Measurements from ENCODE around the gene ADAMTS12. TPM values are rescaled to one million over a fixed set of nuclear protein-coding genes. Genes with fewer than 3 reads are reported as not detected.

Gene ADAMTS12
- total RNA-seq, 1 experiment from 2014 or later: not detected

GRCh38 chr5:33843579-33843978, 48.2 kb downstream of the ADAMTS12 start:
- DNase-seq (ENCODE audit: low spot score): no peak

GRCh38 chr5:33842456-33842855, 49.3 kb downstream of the ADAMTS12 start:
- no peak for DNase-seq (ENCODE audit: low spot score)

- DNase-seq (ENCODE audit: low spot score): no peak
Observed at GRCh38 chr5:33841891-33842290, 49.9 kb downstream of the ADAMTS12 start.

- no peak for DNase-seq (ENCODE audit: low spot score)
Observed at GRCh38 chr5:33840927-33841547, 50.8 kb downstream of the ADAMTS12 start.

GRCh38 chr5:33837301-33837700, 54.5 kb downstream of the ADAMTS12 start:
- DNase-seq (ENCODE audit: low spot score): no peak

- no peak for DNase-seq (ENCODE audit: low spot score)
Observed at GRCh38 chr5:33834334-33834733, 57.5 kb downstream of the ADAMTS12 start.

- DNase-seq (ENCODE audit: low spot score): no peak
Observed at GRCh38 chr5:33833237-33833575, 58.6 kb downstream of the ADAMTS12 start.

- DNase-seq (ENCODE audit: low spot score): no peak
Observed at GRCh38 chr5:33832404-33833236, 59.2 kb downstream of the ADAMTS12 start.

- DNase-seq (ENCODE audit: low spot score): no peak
Observed at GRCh38 chr5:33831041-33831440, 60.7 kb downstream of the ADAMTS12 start.

GRCh38 chr5:33829430-33829829, 62.4 kb downstream of the ADAMTS12 start:
- DNase-seq (ENCODE audit: low spot score): no peak

GRCh38 chr5:33828626-33829308, 63.0 kb downstream of the ADAMTS12 start:
- no peak for DNase-seq (ENCODE audit: low spot score)

- no peak for DNase-seq (ENCODE audit: low spot score)
Observed at GRCh38 chr5:33827885-33828284, 63.9 kb downstream of the ADAMTS12 start.

GRCh38 chr5:33827018-33827707, 64.6 kb downstream of the ADAMTS12 start:
- DNase-seq (ENCODE audit: low spot score): no peak

- DNase-seq (ENCODE audit: low spot score): no peak
Observed at GRCh38 chr5:33824516-33825195, 67.1 kb downstream of the ADAMTS12 start.

- DNase-seq (ENCODE audit: low spot score): no peak
Observed at GRCh38 chr5:33817301-33817700, 74.5 kb downstream of the ADAMTS12 start.

- no peak for DNase-seq (ENCODE audit: low spot score)
Observed at GRCh38 chr5:33816791-33817190, 75.0 kb downstream of the ADAMTS12 start.

GRCh38 chr5:33812746-33813145, 79.0 kb downstream of the ADAMTS12 start:
- no peak for DNase-seq (ENCODE audit: low spot score)

- DNase-seq (ENCODE audit: low spot score): no peak
Observed at GRCh38 chr5:33810491-33811120, 81.2 kb downstream of the ADAMTS12 start.

- DNase-seq (ENCODE audit: low spot score): no peak
Observed at GRCh38 chr5:33809936-33810335, 81.9 kb downstream of the ADAMTS12 start.

GRCh38 chr5:33808699-33809098, 83.1 kb downstream of the ADAMTS12 start:
- DNase-seq (ENCODE audit: low spot score): no peak

- DNase-seq (ENCODE audit: low spot score): no peak
Observed at GRCh38 chr5:33807771-33808170, 84.0 kb downstream of the ADAMTS12 start.
